Measurements from ENCODE around the gene ARHGAP12.

ARHGAP12 gene

GRCh38 chr10:31924833-31925232 lies 3.8 kb downstream of the ARHGAP12 start:
- TF ChIP-seq POLR2A (IDR thresholded peaks at IDR 0.05; ENCODE audit: low read length) (no peak), GATA1 (IDR thresholded peaks at IDR 0.05; ENCODE audit: low read depth, low read length) (no peak)
- DNase-seq = no peak

- DNase-seq = no peak
- TF ChIP-seq GATA1 (IDR thresholded peaks at IDR 0.05; ENCODE audit: low read depth, low read length) (no peak), POLR2A (IDR thresholded peaks at IDR 0.05; ENCODE audit: low read length) (no peak)
Measured at GRCh38 chr10:31923389-31923788, 5.2 kb downstream of the ARHGAP12 start.

- no peak for DNase-seq
- no peak for TF ChIP-seq GATA1 (IDR thresholded peaks at IDR 0.05; ENCODE audit: low read depth, low read length)
- no peak for TF ChIP-seq POLR2A (IDR thresholded peaks at IDR 0.05; ENCODE audit: low read length)
Measured at GRCh38 chr10:31921031-31921430, 7.6 kb downstream of the ARHGAP12 start.

DNA sequence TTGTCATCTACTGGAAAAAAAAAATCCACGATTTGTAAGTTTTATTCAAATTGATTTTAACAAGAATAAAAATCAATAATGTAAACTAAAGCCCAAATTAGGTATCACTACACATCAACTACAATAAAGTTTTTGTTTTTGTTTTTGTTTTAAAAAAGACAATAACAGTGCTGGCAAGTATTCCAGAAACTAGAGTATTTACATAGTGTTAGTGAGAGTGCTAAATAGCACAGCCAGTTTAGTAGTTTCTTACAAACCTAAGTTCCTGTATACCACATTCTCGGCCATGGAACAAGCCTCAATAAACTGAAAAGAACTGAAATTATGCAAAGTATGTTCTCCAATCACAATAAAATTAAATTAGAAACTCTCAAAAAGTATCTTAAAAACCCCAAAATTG lies 8.1 kb downstream of the ARHGAP12 start:
- TF ChIP-seq POLR2A (IDR thresholded peaks at IDR 0.05; ENCODE audit: low read length) = no peak
- no peak for TF ChIP-seq GATA1 (IDR thresholded peaks at IDR 0.05; ENCODE audit: low read depth, low read length)
- DNase-seq = no peak

DNA sequence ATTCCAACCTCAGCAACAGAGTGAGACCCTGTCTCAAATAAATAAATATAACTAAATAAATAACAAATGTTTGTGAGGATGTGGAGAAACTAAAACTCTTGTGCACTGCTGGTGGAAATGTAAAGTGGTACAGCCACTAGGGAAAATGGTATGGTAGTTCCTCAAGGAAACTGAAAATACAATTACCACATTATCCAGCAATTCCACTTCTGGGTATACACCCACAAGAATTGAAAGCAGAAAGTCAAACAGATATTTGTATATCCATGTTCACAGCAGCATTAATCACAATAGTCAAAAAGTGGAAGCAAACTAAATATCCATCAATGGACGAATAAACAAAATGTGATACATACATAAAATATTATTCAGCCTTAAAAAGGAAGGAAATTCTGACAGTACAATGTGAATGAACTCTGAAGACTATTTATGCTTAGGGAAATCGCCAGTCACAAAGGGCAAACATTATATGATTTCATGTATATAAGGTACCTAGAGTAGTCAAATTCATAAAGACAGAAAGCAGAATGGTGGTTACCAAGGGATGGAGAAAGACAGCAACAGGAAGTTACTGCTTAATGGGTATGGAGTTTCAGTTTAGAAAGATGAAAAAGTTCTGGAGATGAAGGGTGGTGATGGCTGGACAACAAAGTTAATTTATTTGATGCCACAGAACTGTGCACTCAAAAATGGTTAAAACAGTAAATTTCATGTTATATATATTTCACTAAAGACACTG lies 9.8 kb downstream of the ARHGAP12 start:
- TF ChIP-seq GATA1 (IDR thresholded peaks at IDR 0.05; ENCODE audit: low read depth, low read length) = no peak
- no peak for TF ChIP-seq POLR2A (IDR thresholded peaks at IDR 0.05; ENCODE audit: low read length)
- no peak for DNase-seq

GRCh38 chr10:31914370-31914769 lies 14.3 kb downstream of the ARHGAP12 start:
- TF ChIP-seq GATA1 (IDR thresholded peaks at IDR 0.05; ENCODE audit: low read depth, low read length) (no peak), POLR2A (IDR thresholded peaks at IDR 0.05; ENCODE audit: low read length) (no peak)
- no peak for DNase-seq

DNA sequence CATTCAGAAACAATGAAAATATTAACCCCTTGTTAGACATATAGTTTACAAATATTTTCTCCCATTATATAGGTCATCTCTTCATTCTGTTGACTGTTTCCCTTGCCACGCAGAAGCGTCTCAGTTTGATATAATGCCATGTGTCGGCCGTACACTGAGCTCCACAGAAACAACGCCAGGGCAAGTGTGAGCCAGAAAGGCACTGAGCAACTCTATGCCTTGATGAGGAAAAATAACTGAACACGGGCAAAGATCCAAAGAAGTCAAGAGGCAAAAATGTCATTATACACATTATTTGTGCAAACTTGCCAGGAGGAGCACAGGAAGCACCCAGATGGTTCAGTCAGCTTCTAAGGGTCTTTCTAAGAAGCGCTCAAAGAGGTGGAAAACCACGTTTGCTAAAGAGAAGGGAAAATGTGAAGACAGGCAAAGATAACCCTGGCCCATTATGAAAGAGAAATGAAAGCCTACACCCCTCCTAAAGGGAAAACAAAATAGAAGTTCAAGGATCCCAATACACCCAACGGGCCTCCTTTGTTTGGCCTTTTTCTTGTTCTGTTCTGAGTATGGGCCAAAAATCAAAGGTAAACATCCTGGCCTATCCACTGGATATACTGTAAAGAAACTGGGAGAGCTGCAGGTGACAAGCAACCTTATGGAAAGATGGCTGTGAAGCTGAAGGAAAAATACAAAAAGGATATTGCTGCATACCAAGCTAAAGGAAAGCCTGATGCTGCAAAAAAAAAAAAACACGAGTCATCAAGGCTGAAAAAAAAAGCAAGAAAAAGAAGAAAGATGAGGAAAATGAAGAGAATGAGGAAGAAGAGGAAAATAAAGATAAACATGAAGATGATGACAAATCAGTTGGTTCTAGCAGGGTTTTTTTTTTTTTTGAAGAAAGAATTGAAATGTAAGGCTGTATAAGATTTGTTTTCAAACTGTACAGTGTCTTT lies 15.5 kb downstream of the ARHGAP12 start:
- no peak for TF ChIP-seq GATA1 (IDR thresholded peaks at IDR 0.05; ENCODE audit: low read depth, low read length)
- no peak for TF ChIP-seq POLR2A (IDR thresholded peaks at IDR 0.05; ENCODE audit: low read length)
- no peak for DNase-seq

DNA sequence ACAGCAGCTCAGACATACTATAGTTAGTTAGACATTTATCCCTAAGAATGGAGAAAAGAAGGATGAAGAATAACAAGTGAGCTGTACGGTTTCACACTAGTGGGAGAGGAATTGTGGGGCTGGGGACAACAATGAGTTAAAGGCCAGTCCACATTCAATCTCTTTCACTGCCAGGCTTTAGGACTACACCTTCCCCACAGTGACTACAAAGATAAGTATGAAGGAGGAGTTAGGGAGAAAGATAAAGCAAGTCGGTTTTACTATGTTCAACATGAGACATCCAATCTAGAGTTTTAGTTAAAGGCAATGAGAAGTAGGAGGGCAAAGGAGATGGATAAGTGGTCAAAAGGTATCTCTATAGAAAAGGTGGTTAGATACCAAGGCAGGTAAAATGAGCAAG lies 16.3 kb downstream of the ARHGAP12 start:
- TF ChIP-seq POLR2A (IDR thresholded peaks at IDR 0.05; ENCODE audit: low read length) = no peak
- no peak for TF ChIP-seq GATA1 (IDR thresholded peaks at IDR 0.05; ENCODE audit: low read depth, low read length)
- peak in 1 of 2 experiments; percentile 21 for DNase-seq

DNA sequence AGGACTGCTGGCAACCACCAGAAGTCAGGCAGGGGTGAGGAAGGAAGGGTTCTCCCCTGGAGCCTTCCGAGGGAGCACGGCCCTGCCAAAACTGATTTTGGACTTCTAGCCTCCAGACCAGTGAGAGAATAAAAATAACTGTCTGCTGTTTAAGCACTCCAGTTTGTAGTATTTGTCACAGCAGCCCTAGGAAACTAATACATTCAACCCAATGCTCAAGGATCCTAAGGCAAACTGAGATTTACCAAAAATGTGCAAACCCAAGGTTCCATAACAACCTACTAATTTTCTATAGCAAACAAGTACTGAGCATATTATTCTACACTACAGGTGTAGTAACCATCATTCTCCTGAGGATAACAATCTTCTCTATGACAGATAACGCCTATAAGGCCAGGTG lies 18.6 kb downstream of the ARHGAP12 start:
- DNase-seq = no peak
- TF ChIP-seq GATA1 (IDR thresholded peaks at IDR 0.05; ENCODE audit: low read depth, low read length) (no peak), POLR2A (IDR thresholded peaks at IDR 0.05; ENCODE audit: low read length) (no peak)

DNA sequence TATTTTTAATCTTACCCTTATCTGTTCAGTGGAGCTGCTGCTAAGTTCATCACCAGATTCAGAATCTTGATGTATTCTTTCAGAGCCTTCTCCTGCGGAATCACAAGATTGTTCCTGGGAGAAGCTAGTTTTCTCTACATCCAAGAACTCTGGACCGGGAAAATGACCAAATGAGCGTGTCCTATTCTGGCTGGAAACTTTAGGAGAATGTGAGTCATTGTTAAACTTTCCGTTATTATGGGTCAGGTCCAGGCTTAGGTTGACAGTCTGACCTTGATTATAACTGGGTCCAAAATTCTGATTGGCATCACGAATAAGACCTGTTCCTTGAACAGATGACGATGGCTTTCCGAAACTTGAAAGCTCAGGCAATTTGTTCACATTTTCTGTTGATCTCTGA lies 20.5 kb downstream of the ARHGAP12 start:
- TF ChIP-seq GATA1 (IDR thresholded peaks at IDR 0.05; ENCODE audit: low read depth, low read length) (no peak), POLR2A (IDR thresholded peaks at IDR 0.05; ENCODE audit: low read length) (no peak)
- DNase-seq = no peak

DNA sequence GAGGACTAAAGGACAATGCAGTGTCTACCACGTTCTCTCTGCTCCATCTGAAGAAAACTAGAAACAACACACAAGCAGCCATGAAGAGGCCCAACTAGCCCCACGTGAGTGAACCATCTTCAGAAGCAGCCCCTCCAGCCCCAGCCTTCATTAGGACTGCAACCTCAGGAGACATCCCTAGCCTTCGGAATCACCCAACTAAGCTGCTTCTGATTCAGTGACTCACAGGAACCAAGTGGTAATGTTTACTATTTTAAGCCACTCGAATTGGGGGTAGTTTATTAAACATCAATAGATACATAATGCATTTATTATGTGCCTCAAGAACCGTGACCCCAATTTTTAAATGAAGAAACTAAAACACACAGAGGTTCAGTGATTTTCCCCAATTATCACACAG lies 22.6 kb downstream of the ARHGAP12 start:
- no peak for DNase-seq
- TF ChIP-seq POLR2A (IDR thresholded peaks at IDR 0.05; ENCODE audit: low read length) (no peak), GATA1 (IDR thresholded peaks at IDR 0.05; ENCODE audit: low read depth, low read length) (no peak)

DNA sequence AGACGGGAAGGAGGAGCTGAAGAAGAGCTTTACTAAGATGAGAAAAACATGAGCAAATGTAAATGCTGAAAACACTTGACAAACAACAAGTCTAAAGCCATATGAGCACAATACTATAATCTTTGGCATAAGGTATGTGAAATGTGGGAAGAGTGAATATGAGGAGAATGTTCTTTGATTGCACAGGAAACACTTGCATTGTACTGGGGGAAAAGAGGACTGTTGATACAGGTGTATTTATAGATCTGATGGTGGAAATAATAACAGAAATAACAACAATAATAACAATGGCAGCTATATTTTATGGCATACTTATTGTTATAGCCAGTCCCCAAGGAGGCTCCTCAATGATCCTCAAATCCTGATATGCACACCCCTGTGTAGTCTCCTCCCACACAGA lies 23.0 kb downstream of the ARHGAP12 start:
- DNase-seq = no peak
- TF ChIP-seq POLR2A (IDR thresholded peaks at IDR 0.05; ENCODE audit: low read length) (no peak), GATA1 (IDR thresholded peaks at IDR 0.05; ENCODE audit: low read depth, low read length) (no peak)

DNA sequence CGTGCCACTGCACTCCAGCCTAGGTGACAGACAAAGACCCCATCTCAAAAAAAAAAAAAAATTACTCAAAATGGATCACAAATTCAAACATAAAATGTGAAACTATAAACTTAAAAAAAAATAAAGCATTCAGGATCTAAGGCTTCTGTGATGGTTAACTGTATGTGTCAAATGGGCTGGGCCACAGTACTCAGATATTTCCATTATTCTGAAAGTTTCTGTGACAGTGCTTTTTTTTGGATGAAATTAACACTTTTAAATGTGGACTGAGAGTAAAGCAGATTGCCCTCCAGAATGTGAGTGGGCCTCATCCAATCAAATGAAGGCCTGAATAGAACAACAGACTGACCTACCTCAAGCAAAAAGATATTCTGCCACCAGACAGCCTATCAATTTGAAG lies 26.0 kb downstream of the ARHGAP12 start:
- no peak for TF ChIP-seq GATA1 (IDR thresholded peaks at IDR 0.05; ENCODE audit: low read depth, low read length)
- no peak for TF ChIP-seq POLR2A (IDR thresholded peaks at IDR 0.05; ENCODE audit: low read length)
- DNase-seq = no peak

DNA sequence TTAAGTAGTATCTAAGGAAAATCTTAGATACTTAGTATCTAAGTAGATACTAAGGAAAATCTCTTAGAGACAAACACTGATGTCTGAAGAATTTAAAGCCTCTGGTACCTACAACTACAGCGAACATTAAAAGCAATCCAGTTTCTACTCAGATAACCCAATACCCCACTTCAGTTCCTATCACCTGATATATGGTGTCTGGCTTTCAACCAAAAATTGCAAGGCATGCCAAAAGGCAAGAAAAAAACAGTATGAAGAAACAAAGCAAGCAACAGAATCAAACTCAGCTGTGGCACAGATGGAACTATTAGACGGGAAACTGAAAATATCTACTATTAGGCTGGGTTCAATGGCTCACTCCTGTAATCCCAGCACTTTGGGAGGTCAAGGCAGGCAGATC lies 31.1 kb downstream of the ARHGAP12 start:
- TF ChIP-seq GATA1 (IDR thresholded peaks at IDR 0.05; ENCODE audit: low read depth, low read length) (no peak), POLR2A (IDR thresholded peaks at IDR 0.05; ENCODE audit: low read length) (no peak)
- DNase-seq = no peak
